GOT3 (cell line): Measurements from ENCODE around the gene ADGRA3.

Source experiments
- DNase-seq: peaks from one replicate; lab custom pipeline; 2025; ENCODE audit warnings: mixed read lengths; lab: John Stamatoyannopoulos, UW

Gene ADGRA3

GRCh38 chr4:22356987-22357596, 158.8 kb downstream of the ADGRA3 start:
- DNase-seq, result no peak

DNA sequence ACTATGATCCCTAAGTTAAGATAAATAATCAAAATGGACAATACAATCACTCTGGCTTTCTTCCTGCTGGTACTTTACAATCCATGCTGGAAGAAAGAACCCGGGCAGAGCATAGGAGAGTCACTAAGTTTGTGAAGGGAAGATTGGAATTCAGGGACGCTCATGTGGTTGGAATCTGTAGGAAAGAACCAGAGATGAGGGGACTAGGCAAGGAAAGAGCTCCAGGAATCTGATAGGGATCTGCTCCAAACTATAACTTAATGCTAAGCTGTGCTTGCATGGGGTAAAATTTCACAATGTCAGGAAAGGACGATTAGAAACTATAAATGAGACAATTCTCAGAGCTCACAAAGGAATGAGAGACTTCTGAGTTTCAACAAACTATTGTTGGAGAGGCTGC, 167.5 kb downstream of the ADGRA3 start:
- no peak for DNase-seq

GRCh38 chr4:22345678-22346077, 170.2 kb downstream of the ADGRA3 start:
- no peak for DNase-seq

- no peak for DNase-seq
Observed at GRCh38 chr4:22345055-22345454, 170.8 kb downstream of the ADGRA3 start.

DNA sequence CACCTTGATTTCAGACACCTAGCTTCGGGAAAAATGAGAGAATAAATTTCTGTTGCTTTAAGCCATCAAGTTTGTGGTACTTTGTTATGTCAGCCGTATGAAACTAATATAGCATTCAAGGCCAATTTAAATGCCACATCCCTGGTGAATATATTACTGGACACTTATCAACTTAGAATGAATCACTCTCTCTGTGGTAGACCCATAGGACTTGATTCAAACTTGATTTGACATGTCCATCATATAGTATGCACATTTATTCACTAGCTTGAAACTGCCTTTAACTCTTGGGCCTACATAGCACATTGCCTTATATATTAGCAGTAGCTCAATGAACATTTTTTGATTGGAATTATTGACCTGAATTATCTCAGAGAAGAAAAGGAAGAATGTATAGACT, 172.3 kb downstream of the ADGRA3 start:
- no peak for DNase-seq

- DNase-seq, result no peak
Observed at GRCh38 chr4:22339491-22339890, 176.4 kb downstream of the ADGRA3 start.

DNA sequence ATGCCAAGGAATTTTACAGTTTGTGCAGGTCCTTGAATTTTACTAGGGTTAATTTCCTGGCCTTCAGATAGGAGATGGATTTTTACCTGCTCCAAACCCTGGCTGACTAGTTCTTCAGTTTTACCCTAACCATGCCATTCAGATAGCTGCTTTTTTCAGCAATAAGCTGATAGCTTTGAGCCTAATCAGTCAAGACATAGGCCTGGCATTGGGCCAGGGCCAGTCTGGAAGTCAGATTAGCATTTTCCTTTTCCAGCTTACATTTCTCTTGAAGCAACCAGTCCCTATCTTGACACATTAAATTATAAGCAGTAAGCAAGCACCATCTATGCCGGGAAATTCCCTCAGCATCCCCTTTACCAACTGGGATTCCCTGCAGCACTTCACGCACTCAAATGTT, 177.1 kb downstream of the ADGRA3 start:
- DNase-seq, result no peak
